22Rv1 (cell line): ENCODE measurements around the gene GNAI3.

Source experiments
- H3K27ac ChIP-seq: fragments of 450-650 bp; 2 replicates; pipeline ENCODE4 v1.5.1; 2017
- ZFX ChIP-seq: fragments of 450-650 bp; IDR thresholded peaks from 2 replicates; pipeline ENCODE4 v1.6.1; 2017; ENCODE audit warnings: antibody characterized with exemption, borderline replicate concordance
- TF ChIP-seq, protein P1 (sequence below): fragments of 450-650 bp; IDR thresholded peaks from 2 replicates; pipeline ENCODE4 v1.5.1; 2017; ENCODE audit warnings: mild to moderate bottlenecking

The GNAI3 gene

DNA sequence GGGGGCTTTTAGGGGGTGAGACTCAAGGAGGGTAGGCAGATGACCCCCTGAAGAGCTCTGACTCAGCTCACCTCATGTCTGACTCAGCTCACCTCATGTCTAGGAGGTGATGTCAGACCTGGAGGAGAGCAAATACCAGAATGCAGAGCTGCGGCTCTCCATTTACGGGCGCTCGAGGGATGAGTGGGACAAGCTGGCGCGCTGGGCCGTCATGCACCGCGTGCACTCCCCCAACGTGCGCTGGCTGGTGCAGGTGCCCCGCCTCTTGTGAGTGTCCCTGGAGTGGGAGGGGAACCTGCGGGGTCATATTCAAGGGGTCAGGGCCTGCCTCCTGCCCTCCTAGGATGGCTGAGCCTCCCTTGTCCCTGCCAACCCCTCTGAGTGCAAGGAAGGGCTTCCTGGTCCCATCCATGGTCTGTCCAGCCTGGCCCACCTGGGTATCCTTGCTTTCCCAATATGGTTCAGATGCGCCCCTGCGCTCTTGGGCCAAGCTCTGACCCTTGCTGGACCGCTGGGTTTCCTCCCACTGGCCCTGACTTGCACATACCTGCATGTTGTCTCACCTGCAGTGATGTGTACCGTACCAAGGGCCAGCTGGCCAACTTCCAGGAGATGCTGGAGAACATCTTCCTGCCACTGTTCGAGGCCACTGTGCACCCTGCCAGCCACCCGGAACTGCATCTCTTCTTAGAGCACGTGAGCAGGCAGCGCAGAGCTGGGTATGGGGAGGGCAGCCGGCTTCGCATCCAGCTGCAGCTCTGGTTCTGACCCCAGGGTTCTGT lies 80.3 kb downstream of the GNAI3 start:
- H3K27ac ChIP-seq: no peak overlapping the region
- TF ChIP-seq, protein P1, sequence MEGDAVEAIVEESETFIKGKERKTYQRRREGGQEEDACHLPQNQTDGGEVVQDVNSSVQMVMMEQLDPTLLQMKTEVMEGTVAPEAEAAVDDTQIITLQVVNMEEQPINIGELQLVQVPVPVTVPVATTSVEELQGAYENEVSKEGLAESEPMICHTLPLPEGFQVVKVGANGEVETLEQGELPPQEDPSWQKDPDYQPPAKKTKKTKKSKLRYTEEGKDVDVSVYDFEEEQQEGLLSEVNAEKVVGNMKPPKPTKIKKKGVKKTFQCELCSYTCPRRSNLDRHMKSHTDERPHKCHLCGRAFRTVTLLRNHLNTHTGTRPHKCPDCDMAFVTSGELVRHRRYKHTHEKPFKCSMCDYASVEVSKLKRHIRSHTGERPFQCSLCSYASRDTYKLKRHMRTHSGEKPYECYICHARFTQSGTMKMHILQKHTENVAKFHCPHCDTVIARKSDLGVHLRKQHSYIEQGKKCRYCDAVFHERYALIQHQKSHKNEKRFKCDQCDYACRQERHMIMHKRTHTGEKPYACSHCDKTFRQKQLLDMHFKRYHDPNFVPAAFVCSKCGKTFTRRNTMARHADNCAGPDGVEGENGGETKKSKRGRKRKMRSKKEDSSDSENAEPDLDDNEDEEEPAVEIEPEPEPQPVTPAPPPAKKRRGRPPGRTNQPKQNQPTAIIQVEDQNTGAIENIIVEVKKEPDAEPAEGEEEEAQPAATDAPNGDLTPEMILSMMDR: no peak
- TF ChIP-seq ZFX: no peak

DNA sequence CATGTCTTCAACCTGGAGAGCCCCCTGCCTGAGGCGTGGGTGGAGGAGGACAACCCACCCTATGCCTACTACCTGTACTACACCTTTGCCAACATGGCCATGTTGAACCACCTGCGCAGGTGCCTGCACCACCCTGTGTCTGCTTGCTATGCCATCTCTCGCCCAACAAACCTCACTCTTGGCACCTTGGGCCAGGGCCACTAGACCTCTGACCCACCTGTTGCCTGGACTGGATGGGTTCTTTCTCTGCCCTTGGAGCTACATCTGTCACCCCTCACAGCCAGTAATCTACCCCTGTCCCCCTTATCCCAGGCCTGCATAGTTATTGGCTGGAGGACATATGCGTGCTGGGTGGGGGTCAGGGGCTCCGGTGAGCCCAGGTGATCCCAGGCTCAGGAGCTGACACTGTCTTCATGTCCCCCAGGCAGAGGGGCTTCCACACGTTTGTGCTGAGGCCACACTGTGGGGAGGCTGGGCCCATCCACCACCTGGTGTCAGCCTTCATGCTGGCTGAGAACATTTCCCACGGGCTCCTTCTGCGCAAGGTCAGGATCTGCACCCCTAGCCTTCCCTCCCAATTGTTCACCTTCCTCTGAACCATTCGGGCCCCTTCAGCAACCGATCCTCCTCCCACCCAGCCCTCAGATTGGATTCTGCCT lies 81.1 kb downstream of the GNAI3 start:
- TF ChIP-seq ZFX: no peak
- TF ChIP-seq, protein P1: no peak
- H3K27ac ChIP-seq: no peak overlapping the region

DNA sequence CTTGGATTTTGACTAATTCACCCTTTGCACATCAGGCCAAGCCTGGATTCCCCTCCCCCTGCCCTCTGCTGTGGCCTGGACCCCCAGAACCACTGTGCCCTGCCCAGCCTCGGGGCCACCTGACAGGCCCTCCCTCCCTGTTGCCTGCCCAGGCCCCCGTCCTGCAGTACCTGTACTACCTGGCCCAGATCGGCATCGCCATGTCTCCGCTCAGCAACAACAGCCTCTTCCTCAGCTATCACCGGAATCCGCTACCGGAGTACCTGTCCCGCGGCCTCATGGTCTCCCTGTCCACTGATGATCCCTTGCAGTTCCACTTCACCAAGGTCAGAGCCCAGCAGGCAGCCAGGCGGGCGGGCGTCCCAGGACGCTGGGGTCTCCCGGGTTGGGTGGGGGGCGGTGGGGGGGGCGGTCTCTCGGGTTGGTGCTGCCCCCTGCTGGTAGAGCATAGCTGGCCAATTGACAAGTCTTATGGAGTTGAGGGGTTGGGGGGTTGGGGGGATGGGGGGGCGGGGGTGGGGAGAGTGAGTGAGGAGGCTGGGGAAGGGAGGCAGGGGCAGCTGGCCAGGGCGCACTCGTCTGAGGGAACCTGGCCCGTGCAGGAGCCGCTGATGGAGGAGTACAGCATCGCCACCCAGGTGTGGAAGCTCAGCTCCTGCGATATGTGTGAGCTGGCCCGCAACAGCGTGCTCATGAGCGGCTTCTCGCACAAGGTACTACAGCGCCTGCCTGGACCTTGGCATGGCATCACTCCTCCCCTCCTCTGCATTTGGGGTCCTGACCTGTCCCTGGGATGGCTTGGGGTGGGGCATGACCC lies 81.9 kb downstream of the GNAI3 start:
- H3K27ac ChIP-seq: no peak overlapping the region
- TF ChIP-seq ZFX: no peak
- TF ChIP-seq, protein P1: peak; percentile 46

DNA sequence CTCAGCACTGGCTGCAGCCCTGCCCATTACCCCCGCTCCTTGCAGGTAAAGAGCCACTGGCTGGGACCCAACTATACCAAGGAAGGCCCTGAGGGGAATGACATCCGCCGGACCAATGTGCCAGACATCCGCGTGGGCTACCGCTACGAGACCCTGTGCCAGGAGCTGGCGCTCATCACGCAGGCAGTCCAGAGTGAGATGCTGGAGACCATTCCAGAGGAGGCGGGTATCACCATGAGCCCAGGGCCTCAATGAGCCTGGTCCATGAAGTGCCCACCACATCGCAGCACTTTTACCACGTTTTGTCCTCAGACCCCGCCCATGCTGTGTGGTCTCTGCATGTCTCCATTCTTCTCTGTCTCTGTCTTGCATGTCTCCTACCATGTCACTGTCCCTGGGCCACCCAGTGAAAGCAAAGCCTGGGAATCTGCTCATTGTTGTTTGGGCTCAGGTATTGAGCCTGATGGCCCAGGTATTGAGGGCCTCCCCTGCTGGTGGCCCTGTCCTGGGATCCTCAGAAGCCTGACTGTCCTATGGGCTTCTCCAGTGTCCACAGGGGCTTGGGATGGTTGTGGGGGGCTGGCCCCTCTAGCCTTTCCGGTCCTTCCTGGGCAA lies 82.6 kb downstream of the GNAI3 start:
- TF ChIP-seq, protein P1: no peak
- TF ChIP-seq ZFX: no peak
- H3K27ac ChIP-seq: no peak overlapping the region

DNA sequence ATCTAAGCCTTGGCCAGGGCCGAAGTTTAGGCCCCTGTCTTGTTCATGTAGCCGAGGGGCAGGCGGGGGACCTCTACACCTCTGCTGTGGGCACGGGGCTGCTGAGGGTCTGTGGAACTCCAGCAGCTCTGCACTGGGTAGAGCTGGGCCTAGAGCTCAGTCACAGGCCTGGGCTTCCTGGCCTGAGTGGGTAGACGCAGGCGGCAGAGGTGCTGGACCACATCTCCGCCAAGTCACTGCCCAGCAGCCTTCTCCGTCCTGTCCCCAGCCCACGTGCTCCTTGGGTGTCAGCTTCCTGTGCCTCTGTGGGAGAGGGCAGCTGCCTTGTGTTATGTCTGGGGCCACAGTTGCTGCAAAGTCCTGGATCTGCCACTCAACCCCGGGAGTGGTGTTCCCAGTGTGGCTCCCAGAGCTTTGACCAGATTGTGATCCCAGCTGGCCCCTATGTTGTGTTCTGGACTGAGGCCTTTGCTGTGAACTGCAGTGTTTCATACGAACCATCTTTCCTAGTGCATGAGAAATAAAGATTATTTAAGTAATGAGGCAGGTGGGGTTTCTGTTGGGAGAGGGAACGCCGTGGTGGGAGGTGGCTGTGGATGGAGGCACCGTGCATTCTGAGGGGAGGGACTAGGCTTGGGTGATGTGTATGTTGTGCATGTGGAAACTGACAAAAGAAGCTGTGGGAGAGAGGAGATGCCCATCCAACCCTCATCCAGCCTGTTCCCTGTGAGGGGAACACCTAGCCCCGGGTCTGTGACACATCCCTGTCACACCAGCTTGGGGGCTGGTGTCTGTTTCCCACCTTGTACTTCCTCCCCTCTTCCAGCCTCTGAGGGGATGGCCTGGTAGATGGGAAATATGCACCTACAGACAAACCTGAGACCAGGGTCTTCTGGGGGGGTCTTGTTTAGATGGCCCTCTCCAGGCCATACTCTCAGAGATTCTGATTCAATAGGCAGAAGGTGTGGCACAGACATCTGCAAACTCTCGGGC lies 83.4 kb downstream of the GNAI3 start:
- TF ChIP-seq ZFX: no peak
- TF ChIP-seq, protein P1: no peak
- peak overlapping the region; percentile 44 for H3K27ac ChIP-seq

DNA sequence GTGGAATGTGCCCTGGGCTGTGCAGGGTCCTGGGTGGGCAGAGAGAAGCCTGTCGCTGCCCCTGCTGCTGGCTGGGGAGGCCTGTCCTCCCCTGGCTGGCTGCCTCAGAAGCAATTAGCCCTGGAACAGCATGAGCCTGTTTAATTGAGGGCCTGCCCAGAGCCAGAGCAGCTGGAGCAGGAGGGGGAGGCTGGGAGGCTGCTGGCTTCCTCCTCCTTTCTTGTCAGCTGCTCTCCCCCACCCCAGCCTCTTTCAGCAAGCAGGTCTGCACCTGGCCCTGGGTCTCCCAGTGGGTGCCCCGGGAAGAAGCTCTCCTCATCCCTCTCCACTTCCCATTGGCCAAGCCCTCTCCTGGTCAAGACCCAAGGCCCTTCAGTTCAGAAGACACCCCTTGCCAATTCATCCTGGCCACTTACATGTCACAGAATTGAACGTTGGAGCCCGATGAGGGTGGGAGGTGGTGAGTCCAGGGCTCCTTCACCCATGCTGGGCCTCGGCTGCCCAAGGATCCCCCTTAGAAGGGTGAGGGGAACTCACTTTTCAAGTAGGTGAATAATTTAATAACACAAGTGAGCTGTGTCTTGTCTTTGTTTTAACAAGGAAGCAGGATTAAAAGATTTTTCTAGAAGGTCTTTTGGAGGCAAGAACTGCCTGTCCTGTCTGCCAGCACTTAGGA lies 84.4 kb downstream of the GNAI3 start:
- H3K27ac ChIP-seq: peak overlapping the region; percentile 44
- no peak for TF ChIP-seq ZFX
- TF ChIP-seq, protein P1: no peak
